ENCODE results near the gene FCAR.
"Not testable (repeated sequence)": the region's sequence is repeated elsewhere in the genome, so short reads cannot be mapped to it uniquely, and the experiment has no call there.

The FCAR gene

DNA sequence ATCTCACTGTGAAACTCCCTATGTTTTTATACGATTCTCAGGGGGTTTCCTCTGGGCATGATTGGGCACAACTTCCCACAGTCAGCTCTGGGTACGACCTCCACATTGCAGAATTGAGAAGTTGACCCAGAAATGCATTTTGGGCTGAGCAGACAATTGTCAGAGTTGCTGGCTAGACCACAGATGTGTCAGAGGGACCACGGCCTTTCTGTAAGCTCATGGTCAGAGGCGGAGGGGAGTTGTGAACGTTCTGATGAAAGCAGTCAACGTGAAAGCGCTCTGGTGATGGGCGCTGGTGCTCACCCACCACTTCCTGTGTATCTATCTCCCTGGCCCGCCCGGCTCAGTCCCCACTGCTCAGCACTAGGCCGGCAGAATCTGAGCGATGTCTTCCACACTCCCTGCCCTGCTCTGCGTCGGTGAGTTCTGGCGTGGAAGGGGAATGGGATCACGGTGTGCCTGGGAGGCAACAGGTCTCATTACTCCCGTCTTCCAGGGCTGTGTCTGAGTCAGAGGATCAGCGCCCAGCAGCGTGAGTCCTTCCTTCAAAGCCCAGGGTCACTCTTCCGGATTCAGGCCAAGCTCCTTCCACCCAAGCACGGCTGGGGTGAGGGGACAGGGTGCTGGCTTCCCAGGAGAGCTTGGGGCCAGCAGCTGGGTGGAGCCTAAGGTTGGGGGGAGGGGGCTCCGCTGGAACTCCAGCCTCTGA lies 31.9 kb downstream of the FCAR start, which contains the start of gene NCR1:
TSS of gene NCR1 (plus strand) at position 346 of the 709 bp plus-strand sequence. CDS start at position 386, 40 bp downstream.
- no peaks in the 10 kb centered on the region for H3K36me3 ChIP-seq (ENCODE audit: control insufficient read depth in 2 of 2, insufficient read depth in 2 of 2, low read length in 2 of 2)
- no peak within 1 kb of the TSS for H3K9ac ChIP-seq (ENCODE audit: low read depth in 1 of 2, low read length in 2 of 2)
- no peaks in the 10 kb centered on the region for H3K27me3 ChIP-seq (ENCODE audit: control insufficient read depth in 2 of 2, insufficient read depth in 2 of 2, low read length in 2 of 2)
- H3K9me3 ChIP-seq (ENCODE audit: control insufficient read depth in 2 of 2, low read length in 2 of 2) = no peaks in the 10 kb centered on the region
- peak within 1 kb of the TSS in 1 of 2 donors; percentile 3 for H3K4me3 ChIP-seq (ENCODE audit: low read length in 2 of 2)
- H3K27ac ChIP-seq (ENCODE audit: low read depth in 2 of 2, low read length in 2 of 2) = peak within 1 kb of the TSS in 1 of 2 donors; percentile 23
- no peaks in the 10 kb centered on the region for H3K4me1 ChIP-seq (ENCODE audit: control insufficient read depth in 2 of 2, insufficient read depth in 2 of 2, low read length in 2 of 2)

DNA sequence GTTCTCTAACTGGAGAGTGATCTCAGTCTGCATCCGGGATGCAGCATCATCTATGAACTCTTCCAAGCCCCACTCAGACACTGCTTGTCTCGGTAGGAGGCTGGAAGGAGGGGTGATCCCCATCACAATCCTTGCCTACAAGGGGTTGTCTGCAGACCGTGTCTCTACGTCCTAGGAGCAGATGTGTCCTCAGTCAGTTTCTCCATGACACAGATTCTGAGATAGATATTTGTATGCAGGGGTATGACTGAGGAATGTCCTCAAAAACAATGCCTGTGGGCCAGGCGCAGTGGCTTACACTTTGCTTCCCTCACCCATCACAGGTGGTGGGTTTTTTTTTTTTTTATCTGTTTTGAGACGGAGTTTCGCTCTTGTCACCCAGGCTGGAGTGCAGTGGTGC lies 32.8 kb downstream of the FCAR start:
- no peaks in the 10 kb centered on the region for H3K9me3 ChIP-seq (ENCODE audit: control insufficient read depth in 2 of 2, low read length in 2 of 2)
- H3K36me3 ChIP-seq (ENCODE audit: control insufficient read depth in 2 of 2, insufficient read depth in 2 of 2, low read length in 2 of 2) = no peaks in the 10 kb centered on the region
- no peak overlapping the region for H3K9ac ChIP-seq (ENCODE audit: low read depth in 1 of 2, low read length in 2 of 2)
- H3K27ac ChIP-seq (ENCODE audit: low read depth in 2 of 2, low read length in 2 of 2) = no peak overlapping the region
- H3K4me3 ChIP-seq (ENCODE audit: low read length in 2 of 2) = no peak overlapping the region
- no peaks in the 10 kb centered on the region for H3K4me1 ChIP-seq (ENCODE audit: control insufficient read depth in 2 of 2, insufficient read depth in 2 of 2, low read length in 2 of 2)
- no peaks in the 10 kb centered on the region for H3K27me3 ChIP-seq (ENCODE audit: control insufficient read depth in 2 of 2, insufficient read depth in 2 of 2, low read length in 2 of 2)

DNA sequence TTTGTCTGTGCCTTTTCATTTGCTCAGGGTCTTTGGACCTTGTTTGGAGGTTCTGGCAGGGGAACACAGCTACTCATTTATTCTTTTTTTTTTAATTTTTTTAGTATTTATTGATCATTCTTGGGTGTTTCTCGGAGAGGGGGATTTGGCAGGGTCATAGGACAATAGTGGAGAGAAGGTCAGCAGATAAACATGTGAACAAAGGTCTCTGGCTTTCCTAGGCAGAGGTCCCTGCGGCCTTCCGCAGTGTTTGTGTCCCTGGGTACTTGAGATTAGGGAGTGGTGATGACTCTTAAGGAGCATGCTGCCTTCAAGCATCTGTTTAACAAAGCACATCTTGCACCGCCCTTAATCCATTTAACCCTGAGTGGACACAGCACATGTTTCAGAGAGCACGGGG lies 33.9 kb downstream of the FCAR start:
- not testable (repeated sequence) for H3K4me1 ChIP-seq (ENCODE audit: control insufficient read depth in 2 of 2, insufficient read depth in 2 of 2, low read length in 2 of 2); H3K27me3 ChIP-seq (ENCODE audit: control insufficient read depth in 2 of 2, insufficient read depth in 2 of 2, low read length in 2 of 2); H3K9ac ChIP-seq (ENCODE audit: low read depth in 1 of 2, low read length in 2 of 2); H3K36me3 ChIP-seq (ENCODE audit: control insufficient read depth in 2 of 2, insufficient read depth in 2 of 2, low read length in 2 of 2); H3K4me3 ChIP-seq (ENCODE audit: low read length in 2 of 2); H3K27ac ChIP-seq (ENCODE audit: low read depth in 2 of 2, low read length in 2 of 2); H3K9me3 ChIP-seq (ENCODE audit: control insufficient read depth in 2 of 2, low read length in 2 of 2)

DNA sequence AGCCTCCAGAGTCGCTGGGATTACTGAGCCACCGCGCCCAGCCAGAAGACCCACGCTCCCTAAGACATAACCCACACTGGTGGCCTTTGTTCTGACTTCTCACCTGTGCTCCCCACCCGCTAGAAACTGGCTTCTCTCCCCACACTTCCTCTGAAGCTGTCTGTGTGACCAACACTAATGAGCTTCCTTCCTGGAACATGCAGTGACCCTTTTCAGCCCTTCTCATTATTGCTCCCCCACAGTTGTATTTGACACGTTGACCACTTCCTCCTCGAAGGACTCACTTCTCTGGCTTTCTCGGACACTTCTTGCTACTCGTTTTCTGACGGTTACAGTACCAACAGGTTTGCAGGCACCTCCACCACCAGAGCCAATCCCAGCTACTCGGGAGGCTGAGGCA lies 42.8 kb downstream of the FCAR start:
- no peak overlapping the region for H3K27ac ChIP-seq (ENCODE audit: low read depth in 2 of 2, low read length in 2 of 2)
- H3K4me3 ChIP-seq (ENCODE audit: low read length in 2 of 2) = no peak overlapping the region
- H3K4me1 ChIP-seq (ENCODE audit: control insufficient read depth in 2 of 2, insufficient read depth in 2 of 2, low read length in 2 of 2) = no peaks in the 10 kb centered on the region
- H3K9me3 ChIP-seq (ENCODE audit: control insufficient read depth in 2 of 2, low read length in 2 of 2) = no peaks in the 10 kb centered on the region
- no peaks in the 10 kb centered on the region for H3K27me3 ChIP-seq (ENCODE audit: control insufficient read depth in 2 of 2, insufficient read depth in 2 of 2, low read length in 2 of 2)
- no peaks in the 10 kb centered on the region for H3K36me3 ChIP-seq (ENCODE audit: control insufficient read depth in 2 of 2, insufficient read depth in 2 of 2, low read length in 2 of 2)
- H3K9ac ChIP-seq (ENCODE audit: low read depth in 1 of 2, low read length in 2 of 2) = no peak overlapping the region

DNA sequence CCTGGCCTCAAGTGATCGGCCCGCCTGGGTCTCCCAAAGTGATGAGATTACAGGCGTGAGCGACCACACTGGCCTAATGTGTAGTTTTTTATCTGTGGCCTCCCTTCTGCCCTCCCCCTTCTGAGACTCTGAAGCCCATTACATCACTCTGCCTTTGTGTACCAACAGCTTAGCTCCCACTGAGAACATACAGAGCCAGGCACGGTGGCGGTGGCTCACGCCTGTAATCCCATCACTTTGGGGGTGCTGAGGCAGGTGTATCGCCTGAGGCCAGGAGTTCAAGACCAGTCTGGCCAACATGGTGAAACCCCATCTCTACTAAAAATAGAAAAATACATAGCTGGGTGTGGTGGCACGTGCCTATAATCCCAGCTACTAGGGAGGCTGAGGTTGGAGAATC lies 44.5 kb downstream of the FCAR start:
- Histone ChIP-seq H3K27me3 (ENCODE audit: control insufficient read depth in 2 of 2, insufficient read depth in 2 of 2, low read length in 2 of 2) (no peaks in the 10 kb centered on the region), H3K4me3 (ENCODE audit: low read length in 2 of 2) (no peak overlapping the region), H3K9ac (ENCODE audit: low read depth in 1 of 2, low read length in 2 of 2) (no peak overlapping the region), H3K27ac (ENCODE audit: low read depth in 2 of 2, low read length in 2 of 2) (no peak overlapping the region), H3K9me3 (ENCODE audit: control insufficient read depth in 2 of 2, low read length in 2 of 2) (no peaks in the 10 kb centered on the region), H3K4me1 (ENCODE audit: control insufficient read depth in 2 of 2, insufficient read depth in 2 of 2, low read length in 2 of 2) (peaks cover 0 to 3% of the 10 kb centered on the region in 2 donors), H3K36me3 (ENCODE audit: control insufficient read depth in 2 of 2, insufficient read depth in 2 of 2, low read length in 2 of 2) (no peaks in the 10 kb centered on the region)

DNA sequence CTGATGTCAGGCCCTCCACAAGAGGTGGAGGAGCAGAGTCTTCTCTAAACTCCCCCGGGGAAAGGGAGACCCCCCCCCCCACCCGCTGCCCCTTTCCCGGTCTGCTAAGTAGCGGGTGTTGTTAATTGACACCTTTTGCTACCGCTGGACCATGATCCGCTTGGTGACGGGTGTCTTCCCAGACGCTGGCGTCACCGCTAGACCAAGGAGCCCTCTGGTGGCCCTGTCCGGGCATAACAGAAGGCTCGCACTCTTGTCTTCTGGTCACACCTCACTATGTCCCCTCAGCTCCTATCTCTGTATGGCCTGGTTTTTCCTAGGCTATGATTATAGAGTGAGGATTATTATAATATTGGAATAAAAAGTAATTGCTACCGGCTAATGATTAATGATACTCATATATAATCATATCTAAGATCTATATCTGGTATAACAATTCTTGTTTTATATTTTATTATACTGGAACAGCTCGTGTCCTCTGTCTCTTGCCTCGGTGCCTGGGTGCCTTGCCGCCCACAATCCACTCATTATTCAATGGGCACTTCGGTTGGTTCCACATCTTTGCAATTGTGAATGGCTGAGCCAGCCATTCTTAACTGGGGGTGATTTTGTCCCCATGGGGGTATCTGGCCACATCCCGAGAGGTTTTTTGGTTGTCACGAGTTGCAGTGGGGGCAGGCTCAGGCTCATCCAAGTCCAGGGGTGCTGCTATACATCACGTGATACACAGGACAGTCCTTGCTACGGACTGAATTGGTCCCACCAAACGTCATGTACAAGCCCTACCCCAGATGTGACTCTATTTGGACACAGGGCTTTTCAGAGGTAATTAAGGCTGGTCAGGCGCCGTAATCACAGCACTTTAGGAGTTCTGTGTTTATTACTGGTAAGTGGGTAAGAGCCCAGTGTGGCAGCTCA lies 45.9 kb downstream of the FCAR start:
- not testable (repeated sequence) for H3K4me1 ChIP-seq (ENCODE audit: control insufficient read depth in 2 of 2, insufficient read depth in 2 of 2, low read length in 2 of 2); H3K27ac ChIP-seq (ENCODE audit: low read depth in 2 of 2, low read length in 2 of 2); H3K9me3 ChIP-seq (ENCODE audit: control insufficient read depth in 2 of 2, low read length in 2 of 2); H3K36me3 ChIP-seq (ENCODE audit: control insufficient read depth in 2 of 2, insufficient read depth in 2 of 2, low read length in 2 of 2); H3K27me3 ChIP-seq (ENCODE audit: control insufficient read depth in 2 of 2, insufficient read depth in 2 of 2, low read length in 2 of 2); H3K4me3 ChIP-seq (ENCODE audit: low read length in 2 of 2); H3K9ac ChIP-seq (ENCODE audit: low read depth in 1 of 2, low read length in 2 of 2)

DNA sequence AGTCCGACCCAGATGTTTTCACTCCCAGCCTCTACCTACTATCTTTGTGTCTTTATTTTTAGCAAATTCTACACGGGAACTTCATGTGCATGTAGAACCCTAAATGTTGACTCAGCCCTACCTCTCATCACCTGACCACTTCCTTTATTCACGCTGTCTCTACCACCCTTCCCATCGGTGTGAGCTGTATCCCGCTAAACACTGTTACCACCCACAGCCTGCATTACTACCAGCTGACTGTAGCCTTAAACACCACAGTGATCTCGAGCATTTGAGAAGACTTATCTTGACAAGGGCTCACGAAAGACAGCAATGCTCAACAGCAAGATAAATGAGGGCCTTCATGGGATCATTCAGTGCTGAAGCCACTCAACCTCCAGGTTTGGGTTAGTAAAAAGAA lies 47.0 kb downstream of the FCAR start:
- H3K27me3 ChIP-seq (ENCODE audit: control insufficient read depth in 2 of 2, insufficient read depth in 2 of 2, low read length in 2 of 2) = no peaks in the 10 kb centered on the region
- H3K9ac ChIP-seq (ENCODE audit: low read depth in 1 of 2, low read length in 2 of 2) = no peak overlapping the region
- no peak overlapping the region for H3K4me3 ChIP-seq (ENCODE audit: low read length in 2 of 2)
- peaks cover 0 to 3% of the 10 kb centered on the region in 2 donors for H3K4me1 ChIP-seq (ENCODE audit: control insufficient read depth in 2 of 2, insufficient read depth in 2 of 2, low read length in 2 of 2)
- H3K27ac ChIP-seq (ENCODE audit: low read depth in 2 of 2, low read length in 2 of 2) = no peak overlapping the region
- no peaks in the 10 kb centered on the region for H3K9me3 ChIP-seq (ENCODE audit: control insufficient read depth in 2 of 2, low read length in 2 of 2)
- H3K36me3 ChIP-seq (ENCODE audit: control insufficient read depth in 2 of 2, insufficient read depth in 2 of 2, low read length in 2 of 2) = no peaks in the 10 kb centered on the region

DNA sequence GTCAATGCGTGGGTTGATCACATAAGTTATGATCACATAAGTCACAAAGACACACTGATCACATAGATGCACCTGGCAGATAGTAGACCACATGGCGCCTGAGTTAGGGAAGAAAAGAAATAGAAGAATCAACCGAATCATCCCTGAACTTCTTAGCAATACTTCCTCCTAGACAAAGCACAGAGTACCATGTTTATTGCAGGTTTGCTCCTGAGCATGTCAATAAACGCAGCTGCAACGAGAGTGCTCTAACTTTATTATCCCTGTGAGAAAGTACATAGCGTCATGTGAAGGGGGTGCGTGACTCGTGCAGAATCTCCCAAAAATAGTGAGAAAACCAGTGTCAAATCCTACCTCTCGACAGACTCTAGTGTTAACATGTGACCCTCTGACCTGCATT lies 49.2 kb downstream of the FCAR start:
- H3K4me1 ChIP-seq (ENCODE audit: control insufficient read depth in 2 of 2, insufficient read depth in 2 of 2, low read length in 2 of 2) = peaks cover 0 to 3% of the 10 kb centered on the region in 2 donors
- no peak overlapping the region for H3K27ac ChIP-seq (ENCODE audit: low read depth in 2 of 2, low read length in 2 of 2)
- no peaks in the 10 kb centered on the region for H3K27me3 ChIP-seq (ENCODE audit: control insufficient read depth in 2 of 2, insufficient read depth in 2 of 2, low read length in 2 of 2)
- peak overlapping the region in 1 of 2 donors; percentile 44 for H3K4me3 ChIP-seq (ENCODE audit: low read length in 2 of 2)
- no peaks in the 10 kb centered on the region for H3K9me3 ChIP-seq (ENCODE audit: control insufficient read depth in 2 of 2, low read length in 2 of 2)
- H3K9ac ChIP-seq (ENCODE audit: low read depth in 1 of 2, low read length in 2 of 2) = no peak overlapping the region
- H3K36me3 ChIP-seq (ENCODE audit: control insufficient read depth in 2 of 2, insufficient read depth in 2 of 2, low read length in 2 of 2) = no peaks in the 10 kb centered on the region

DNA sequence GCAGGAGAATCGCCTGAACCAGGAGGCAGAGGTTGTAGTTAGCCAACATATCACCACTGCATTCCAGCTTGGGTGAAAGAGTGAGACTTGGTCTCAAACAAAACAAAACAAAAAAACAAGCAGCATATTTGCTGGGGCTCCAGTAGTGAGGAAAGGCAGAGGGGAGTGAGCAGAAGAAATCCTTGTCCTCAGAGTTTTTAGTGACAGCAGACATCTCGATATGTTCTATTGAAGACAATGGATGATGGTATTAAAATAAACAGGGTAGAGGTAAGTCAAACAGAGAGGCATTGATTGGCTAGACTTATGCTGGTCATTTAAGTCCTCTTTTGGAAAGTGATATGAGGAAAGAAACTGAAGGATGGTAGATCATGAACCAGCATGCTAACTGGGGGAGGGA lies 54.3 kb downstream of the FCAR start:
- H3K9ac ChIP-seq (ENCODE audit: low read depth in 1 of 2, low read length in 2 of 2) = no peak overlapping the region
- no peak overlapping the region for H3K4me3 ChIP-seq (ENCODE audit: low read length in 2 of 2)
- no peaks in the 10 kb centered on the region for H3K9me3 ChIP-seq (ENCODE audit: control insufficient read depth in 2 of 2, low read length in 2 of 2)
- no peak overlapping the region for H3K27ac ChIP-seq (ENCODE audit: low read depth in 2 of 2, low read length in 2 of 2)
- H3K4me1 ChIP-seq (ENCODE audit: control insufficient read depth in 2 of 2, insufficient read depth in 2 of 2, low read length in 2 of 2) = no peaks in the 10 kb centered on the region
- H3K36me3 ChIP-seq (ENCODE audit: control insufficient read depth in 2 of 2, insufficient read depth in 2 of 2, low read length in 2 of 2) = no peaks in the 10 kb centered on the region
- no peaks in the 10 kb centered on the region for H3K27me3 ChIP-seq (ENCODE audit: control insufficient read depth in 2 of 2, insufficient read depth in 2 of 2, low read length in 2 of 2)

DNA sequence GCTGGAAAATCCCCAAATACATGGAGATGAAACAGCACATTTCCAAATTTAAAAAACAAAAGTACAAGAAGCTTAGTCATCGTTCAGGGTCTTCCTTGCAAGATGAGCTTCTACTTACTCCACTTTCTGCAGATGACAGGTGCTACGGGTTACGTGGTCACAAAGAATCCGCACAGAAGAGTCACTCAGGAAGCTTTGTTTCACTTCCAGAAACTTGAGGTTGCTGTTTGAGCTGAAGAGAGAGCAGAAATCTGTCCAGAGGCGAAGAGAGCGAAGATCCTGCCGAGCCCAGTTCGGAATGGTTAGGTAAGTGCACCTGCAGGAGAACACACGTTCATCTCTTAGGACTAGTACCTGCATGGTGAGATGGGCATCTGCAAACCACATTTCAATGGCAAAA lies 63.9 kb downstream of the FCAR start:
- Histone ChIP-seq H3K4me3 (ENCODE audit: low read length in 2 of 2) (peak overlapping the region in 1 of 2 donors; percentile 31), H3K36me3 (ENCODE audit: control insufficient read depth in 2 of 2, insufficient read depth in 2 of 2, low read length in 2 of 2) (no peaks in the 10 kb centered on the region), H3K27me3 (ENCODE audit: control insufficient read depth in 2 of 2, insufficient read depth in 2 of 2, low read length in 2 of 2) (no peaks in the 10 kb centered on the region), H3K9ac (ENCODE audit: low read depth in 1 of 2, low read length in 2 of 2) (no peak overlapping the region), H3K27ac (ENCODE audit: low read depth in 2 of 2, low read length in 2 of 2) (no peak overlapping the region), H3K9me3 (ENCODE audit: control insufficient read depth in 2 of 2, low read length in 2 of 2) (no peaks in the 10 kb centered on the region), H3K4me1 (ENCODE audit: control insufficient read depth in 2 of 2, insufficient read depth in 2 of 2, low read length in 2 of 2) (no peaks in the 10 kb centered on the region)

All from mucosa of rectum (tissue), 2 donors.